Epithelial cell of esophagus (primary cell): ENCODE data around the gene KLHL29.

Experiments used
- DNase-seq: peaks from one replicate; pipeline ENCODE4 v3.0.0; 2010; ENCODE audit warnings: low read depth
- H3K4me3 ChIP-seq: 2 replicates; pipeline ENCODE4 v1.5.1; 2011; ENCODE audit warnings: mild to moderate bottlenecking, low read length, control low read depth
- TF ChIP-seq, protein P1 (sequence below): IDR thresholded peaks from 2 replicates; pipeline ENCODE4 v1.5.1; 2011; ENCODE audit warnings: low read depth, mild to moderate bottlenecking, low read length, control low read depth, inconsistent platforms; ENCODE audit not compliant: insufficient read depth; ENCODE audit errors: missing control alignments

The KLHL29 gene

DNA sequence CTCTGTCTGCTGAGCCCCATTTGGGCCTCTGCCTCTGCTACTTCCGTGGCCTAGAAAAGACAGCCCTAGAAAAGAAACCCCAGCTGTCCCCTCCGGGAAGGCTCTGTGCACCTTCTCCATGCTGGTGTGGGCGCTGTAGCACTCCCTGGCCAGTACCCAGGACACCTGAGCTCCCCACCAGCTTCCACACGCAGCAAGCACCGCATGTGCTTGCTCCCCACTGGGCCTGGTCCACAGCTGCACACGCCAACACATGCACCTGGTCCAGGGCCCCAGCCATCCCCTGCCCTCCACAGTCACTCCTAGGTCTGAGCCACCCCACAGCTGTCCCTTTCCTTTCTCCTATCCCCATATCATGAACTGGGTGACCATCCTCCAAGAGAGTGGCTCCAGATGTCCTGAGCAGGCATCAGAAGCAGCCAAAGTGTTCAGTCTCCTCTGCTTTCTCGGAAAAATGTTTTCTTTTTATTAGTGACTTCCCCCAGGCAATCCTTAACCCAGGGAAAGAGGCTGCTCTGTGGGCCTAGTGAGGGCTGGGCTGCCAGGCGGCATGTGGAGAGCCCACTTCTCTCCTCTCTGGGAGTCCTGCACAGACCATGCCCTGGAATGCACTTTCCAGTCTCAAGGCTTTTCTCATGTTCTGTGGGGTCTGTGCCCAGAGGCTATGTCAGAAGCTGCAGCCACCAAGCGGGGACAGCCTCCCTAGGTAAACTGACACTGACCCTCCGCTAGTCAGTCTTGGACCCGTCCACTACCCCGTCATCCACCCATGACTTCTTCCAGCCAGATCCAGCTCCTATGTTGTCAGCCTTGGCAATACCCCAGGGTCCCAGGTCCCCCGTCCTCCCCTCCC is 133.7 kb downstream of the KLHL29 start:
- DNase-seq = no peak
- TF ChIP-seq, protein P1, sequence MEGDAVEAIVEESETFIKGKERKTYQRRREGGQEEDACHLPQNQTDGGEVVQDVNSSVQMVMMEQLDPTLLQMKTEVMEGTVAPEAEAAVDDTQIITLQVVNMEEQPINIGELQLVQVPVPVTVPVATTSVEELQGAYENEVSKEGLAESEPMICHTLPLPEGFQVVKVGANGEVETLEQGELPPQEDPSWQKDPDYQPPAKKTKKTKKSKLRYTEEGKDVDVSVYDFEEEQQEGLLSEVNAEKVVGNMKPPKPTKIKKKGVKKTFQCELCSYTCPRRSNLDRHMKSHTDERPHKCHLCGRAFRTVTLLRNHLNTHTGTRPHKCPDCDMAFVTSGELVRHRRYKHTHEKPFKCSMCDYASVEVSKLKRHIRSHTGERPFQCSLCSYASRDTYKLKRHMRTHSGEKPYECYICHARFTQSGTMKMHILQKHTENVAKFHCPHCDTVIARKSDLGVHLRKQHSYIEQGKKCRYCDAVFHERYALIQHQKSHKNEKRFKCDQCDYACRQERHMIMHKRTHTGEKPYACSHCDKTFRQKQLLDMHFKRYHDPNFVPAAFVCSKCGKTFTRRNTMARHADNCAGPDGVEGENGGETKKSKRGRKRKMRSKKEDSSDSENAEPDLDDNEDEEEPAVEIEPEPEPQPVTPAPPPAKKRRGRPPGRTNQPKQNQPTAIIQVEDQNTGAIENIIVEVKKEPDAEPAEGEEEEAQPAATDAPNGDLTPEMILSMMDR = no peak
- no peak overlapping the region for H3K4me3 ChIP-seq

GRCh38 chr2:23519334-23519651 is 134.3 kb downstream of the KLHL29 start:
- DNase-seq = no peak
- TF ChIP-seq, protein P1 = peak; percentile 9

DNA sequence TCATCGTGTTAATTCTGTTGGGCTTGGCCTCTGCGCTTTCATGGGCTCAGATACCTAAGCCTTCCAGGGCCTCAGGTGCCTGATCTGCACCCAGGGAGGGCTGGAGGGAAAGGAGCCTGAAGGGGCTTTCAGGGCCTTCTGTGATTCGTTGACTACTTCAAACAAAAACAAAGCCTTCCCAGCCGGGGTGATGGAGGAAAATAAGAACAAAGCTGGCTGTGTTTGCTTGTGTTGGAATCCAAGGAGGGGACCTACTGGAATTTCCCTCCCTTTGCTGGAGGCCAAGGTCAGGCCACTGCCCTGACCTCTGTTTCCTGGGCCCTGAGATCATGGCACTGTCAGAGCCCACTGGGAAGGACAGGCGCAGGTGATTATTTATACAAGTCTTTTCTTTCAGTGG is 135.3 kb downstream of the KLHL29 start:
- H3K4me3 ChIP-seq = no peak overlapping the region
- DNase-seq = no peak
- TF ChIP-seq, protein P1 = no peak

More at GRCh38 chr2:23519334-23519651, 134.3 kb downstream of the KLHL29 start:
- H3K4me3 ChIP-seq = no peak overlapping the region

DNA sequence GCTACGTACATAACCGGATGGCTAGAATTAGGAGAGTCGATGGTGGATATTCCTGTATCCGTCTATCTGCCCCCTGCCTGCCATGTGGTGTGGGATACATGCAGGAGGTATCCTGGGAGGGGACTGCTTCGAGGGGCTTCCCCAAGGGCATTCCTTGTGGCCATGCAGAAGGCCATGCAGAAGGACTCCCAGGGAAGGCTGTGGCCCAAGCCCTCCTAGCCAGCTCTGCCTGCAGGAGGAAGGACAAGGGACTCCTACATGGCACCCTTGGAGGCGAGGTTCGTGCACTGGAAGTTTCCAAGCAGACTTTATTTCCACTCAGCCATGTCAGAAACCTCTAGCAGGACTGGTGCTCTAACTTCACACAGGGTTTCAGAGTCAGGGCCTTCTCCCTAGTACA is 136.1 kb downstream of the KLHL29 start:
- TF ChIP-seq, protein P1 = no peak
- no peak overlapping the region for H3K4me3 ChIP-seq
- DNase-seq = no peak

- DNase-seq = no peak
- H3K4me3 ChIP-seq = no peak overlapping the region
- TF ChIP-seq, protein P1 = no peak
These were observed 137.9 kb downstream of the KLHL29 start for GRCh38 chr2:23522726-23523372.

DNA sequence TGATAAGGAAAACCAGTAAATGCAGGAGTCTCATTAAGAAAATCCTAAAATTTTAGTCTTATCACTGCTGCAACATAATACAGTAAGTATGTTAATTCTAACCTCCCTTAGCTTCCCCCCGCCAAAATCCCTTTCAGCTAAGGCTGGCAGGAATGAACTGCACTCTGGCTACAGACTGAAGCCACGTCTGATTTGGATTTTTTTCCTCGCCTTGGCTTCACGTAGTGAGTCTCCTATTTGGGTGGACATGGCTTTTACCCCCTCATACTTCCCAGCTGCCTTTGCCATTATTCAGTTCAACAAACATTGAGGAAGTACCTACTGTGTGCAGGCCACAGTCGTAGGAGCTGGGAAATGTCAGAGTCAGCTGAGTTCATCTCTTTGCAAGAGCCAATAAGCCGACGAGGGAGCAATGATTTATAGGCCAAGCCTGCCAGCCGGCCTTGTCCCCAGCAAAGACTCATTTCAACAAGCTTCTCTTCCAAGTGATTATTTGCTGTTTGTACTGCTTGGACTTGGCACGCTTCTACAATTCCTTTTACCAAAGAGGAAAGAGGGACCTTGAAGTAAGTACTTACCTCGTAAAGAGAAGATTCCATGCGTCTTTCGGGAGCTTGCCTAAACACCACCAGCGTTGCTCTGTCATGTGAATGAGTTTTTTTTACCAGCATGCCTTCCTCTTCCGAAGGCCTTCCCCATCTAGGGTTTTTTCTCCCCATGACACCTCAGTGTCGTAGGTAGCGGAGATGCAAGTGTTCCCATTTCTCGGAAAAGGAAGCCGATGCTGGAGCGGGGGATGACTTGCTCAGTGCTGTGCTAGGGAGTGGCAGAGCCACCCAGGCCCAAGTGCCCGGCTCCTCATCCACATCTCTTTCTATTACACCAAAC is 138.6 kb downstream of the KLHL29 start:
- TF ChIP-seq, protein P1 = no peak
- no peak overlapping the region for H3K4me3 ChIP-seq
- DNase-seq = no peak
